ENCODE data around the gene RFXANK.
"Not testable (repeated sequence)": the region's sequence is repeated elsewhere in the genome, so short reads cannot be mapped to it uniquely, and the experiment has no call there.

RFXANK gene

DNA sequence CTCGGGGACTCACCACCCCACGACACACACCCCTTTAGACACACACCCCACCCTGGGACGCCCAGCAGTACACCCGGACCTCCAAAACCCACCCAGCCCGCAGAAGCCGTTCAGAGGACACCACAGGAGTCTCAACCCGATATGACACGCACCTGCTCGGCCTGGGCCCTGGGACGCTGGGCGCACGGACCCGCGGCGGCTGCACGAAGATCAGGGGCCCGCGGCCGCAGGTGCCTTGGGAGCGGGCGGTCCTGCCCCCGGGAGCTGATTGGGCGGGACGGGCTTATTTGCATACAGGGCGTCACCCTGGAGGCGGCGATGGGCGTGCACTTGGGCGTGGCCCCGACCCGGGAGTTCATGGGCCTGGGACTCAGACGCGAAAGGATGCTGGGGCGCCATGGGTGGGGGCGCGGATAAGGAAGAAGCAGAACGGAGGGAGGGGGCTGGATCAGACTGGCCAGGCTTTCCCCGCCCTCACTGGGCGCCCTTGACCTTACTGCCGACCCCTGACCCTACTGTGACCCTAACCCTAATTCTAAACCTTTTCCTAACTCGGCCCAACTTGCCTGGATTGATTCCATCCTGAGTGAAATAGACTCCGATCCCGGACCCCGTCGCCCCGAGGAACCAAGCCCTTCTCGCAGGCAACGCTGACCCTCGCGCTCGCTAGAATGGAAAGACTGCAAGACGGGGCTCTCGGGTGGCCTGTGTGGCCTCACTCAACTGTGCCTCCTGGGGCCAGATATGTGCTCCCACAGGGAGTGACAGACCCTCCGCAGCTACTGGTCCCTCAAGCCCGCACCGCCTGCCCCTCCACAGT, 21.8 kb upstream of the RFXANK start, which contains the start of gene MEF2B:
TSS of gene MEF2B (minus strand) at position 211 of the 820 bp plus-strand sequence. CDS start 19,528 bp downstream, outside the sequence.
- DNase-seq, result peak; percentile 71

DNA sequence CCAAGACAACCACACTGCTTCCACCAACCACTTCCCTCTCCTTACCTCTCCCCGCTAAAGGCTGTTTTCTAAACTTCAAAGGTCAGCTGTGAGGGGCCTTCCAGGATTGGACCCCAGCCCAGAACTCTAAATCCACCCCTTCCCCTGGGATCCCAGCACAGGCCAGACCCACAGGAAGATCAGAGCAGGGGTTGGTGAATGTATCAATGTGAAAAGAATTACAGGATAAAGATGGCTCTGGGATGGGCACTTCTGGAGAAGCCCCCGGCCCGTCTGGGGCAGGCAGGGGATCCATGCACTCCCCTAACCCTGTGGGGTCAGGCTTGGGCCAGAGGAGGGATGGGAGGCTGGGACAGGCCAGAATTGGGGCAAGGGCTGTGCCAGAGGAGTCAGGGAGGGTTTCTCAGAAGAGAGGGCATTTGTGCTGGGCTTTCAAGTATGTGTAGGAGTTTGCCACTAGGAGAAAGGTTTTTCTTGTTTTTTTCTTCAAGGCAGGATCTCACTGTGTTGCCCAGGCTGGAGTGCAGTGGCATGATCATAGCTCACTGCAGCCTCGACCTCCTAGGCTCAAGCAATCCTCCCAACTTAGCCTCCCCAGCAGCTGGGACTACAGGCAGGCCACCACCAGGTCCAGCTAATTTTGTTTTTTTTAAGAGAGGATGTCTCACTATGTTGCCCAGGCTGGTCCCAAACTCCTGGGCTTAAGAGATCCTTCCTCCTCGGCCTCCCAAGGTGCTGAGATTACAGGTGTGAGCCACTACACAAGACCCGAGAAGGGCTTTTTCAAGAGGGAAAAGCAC, 21.0 kb upstream of the RFXANK start:
- no peak for DNase-seq

DNA sequence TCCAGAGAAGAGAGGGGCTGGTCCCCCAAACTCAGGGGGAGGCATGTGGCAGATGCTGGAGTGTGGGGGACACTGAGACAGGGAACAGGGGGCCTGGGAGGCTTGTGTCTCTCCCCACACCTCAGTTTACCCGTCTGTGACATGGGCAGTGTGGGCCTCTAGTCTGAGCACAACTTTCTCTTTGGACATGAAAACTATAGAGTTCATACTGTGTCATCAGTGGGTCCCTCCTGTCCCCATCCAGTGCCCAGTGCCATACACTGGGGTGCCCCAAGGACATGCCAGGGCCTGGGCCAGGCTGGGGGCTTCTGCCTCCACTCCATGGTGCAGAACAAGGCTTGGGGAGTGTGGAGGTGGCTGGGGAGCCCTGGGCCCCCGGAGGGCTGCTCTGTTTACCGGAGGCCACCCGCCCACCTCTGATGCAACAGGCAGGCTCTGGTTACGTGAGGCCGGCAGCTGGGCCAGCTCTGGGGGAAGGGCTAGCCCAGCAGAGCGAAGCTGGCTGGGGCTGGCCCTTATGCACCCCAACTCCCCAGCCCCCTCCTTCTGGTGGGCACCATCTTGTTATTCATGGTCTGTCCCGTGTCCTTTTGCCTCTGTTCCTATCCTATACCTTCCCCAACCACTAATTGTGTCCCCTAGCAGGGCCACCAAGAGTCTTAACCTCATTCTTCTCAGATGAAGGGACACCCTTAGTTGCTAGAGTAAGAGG, 20.1 kb upstream of the RFXANK start:
- DNase-seq, result no peak

DNA sequence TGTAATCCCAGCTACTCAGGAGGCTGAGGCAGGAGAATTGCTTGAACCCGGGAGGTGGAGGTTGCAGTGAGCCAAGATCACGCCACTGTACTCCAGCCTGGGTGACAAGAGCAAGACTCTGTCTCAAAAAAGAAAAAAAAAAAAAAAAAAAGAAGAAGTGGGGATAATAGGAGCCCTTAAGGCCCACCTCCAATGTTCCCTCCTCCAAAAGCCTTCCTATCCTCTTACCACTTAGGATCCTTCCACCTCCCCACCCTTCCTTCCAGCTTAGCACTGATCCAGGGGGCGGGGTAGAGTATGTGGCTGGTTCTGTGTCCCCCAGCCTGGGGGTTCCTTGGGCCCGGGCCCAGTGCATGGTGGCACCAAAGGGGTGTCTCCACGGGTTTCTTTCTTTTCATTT, 18.8 kb upstream of the RFXANK start:
- not testable (repeated sequence) for DNase-seq

DNA sequence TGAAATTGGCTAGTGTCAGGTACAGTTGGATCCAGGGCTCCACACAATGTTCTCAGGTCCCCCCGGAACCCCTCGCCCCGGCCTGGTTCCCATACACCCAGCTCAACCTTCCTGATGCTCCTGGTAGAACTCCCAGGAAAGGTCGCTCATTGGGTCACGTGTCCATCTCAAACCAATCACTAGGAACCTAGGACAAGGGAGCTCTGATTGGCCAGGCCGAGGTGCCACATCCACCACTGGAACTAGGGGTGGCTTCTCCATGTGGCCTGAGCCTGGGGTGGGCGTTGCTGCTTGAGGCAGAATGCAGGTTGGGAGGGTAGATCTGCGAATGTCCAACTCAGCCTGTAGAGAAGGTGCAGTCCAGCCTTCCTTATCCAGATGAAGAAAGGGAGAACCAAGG, 15.1 kb upstream of the RFXANK start:
- no peak for DNase-seq

DNA sequence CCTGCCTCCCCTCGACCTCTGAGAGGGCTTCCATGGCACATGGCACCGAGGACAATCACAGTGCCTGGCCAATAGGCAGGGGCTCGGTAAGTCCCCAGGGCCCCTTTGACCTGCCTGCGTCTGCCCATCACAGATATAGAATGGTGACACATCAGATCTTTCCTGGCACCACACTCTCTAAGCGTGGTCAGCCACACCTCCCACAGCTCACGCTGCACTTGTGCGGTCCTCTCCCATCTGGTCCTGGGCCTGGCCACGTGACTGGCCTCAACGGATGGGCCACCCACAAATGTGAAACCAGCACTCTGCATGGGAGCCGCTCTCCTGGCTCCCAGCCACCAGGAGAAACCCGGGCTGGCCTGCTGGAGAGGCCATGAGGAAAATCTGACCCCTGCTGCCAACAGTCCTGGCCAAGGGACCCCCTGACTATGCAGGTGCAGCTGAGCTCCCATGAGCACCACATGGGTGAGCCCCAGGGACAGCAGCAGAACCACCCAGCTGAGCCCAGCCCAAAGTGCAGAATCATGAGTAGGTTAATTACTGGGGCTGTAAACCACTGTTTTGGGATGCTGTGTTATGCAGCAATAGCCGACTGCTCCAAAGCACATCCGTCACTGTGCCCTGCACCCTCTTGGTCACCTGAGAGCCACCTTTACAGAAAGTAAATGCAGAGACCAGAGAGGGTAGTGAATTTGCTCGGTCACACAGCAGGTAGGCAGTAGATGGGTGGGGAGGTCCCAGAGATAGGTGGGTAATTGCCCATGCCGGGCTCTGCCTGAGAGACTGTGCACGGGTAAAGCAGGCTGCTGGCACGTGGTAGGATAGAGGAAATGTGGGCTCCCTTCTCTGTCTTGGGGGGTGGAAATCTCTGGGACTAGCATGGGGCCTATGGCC, 12.3 kb upstream of the RFXANK start:
- no peak for DNase-seq

DNA sequence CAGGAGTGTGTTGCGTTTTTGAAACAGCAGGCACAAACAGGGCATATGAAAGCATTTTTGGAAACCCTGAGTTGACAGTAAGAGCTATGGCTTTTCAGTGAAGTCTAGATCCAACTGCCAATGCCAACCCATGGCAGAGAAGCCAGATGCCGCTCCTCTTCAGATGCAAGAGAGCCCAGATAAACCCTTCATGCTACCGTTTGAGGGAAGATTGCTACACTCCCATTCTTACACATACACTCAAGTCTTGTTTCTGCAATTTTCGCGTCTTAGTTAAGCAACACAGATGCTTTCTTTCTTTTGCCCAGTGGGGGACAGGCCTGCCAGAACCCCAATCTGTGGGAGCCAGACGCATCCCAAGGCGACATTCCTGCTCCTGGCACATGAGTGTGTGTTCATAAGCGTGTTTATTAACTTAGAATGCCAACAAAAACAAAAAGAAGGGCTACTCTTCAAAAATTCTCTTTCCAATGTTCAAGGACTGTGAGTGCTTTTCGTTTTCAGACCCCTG, 10.5 kb upstream of the RFXANK start:
- DNase-seq, result no peak

DNA sequence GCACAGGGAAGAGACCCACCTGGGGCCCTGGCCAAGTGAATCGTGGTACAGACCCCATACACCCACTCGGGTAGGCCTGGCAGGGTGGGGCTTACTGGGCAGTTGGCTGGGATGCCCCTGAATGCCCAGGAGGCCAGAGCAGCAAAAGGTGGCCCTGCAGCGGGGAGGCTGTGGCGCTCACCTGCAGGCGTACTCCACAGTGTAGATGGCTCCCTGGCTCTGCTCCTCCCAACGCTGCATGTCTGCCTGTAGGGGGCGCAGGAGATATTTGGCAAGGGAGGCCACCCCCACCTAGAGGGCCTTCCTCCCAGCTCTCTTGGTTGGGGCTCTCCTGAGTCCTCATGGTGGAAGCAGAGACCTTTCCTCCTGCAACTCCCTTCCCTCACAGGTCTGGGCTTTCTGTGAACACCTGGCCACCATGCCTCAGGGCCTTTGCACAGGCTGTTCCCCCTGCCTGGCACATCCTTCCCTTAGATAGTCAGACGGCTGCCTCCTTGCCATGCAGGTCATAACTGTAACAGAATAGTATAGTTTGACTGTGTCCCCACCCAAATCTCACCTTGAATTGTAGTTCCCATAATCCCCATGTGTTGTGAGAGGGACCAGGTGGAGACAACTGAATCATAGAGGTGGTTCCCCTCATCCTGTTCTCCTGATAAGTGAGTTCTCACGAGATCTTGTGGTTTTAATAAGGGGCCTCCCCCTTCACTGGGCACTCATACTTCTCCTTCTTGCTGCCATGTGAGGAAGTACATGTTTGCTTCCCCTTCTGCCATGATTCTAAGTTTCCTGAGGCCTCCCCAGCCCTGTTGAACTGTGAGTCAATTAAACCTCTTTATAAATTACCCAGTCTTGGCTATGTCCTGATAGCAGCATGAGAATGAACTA, 6.0 kb upstream of the RFXANK start:
- peak; percentile 64 for DNase-seq

DNA sequence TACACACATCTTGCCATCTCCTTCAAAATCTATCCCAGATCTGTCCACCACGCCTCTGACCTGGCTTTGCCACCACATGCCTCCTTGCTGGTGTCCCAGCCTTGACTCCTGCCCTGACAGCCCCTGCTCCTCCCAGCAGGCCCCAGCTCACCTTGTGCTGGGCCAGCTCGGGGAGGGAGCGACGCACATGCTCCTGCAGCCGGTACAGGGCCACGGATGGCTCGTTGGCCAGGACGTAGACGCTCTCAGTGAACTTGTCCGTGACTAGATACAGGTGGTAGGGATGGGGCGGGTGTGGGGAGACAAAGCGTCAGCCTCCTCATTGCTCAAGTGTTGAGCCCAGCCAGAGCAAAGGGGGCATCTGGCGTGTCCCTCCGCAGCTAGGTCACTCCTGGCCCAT, 5.3 kb upstream of the RFXANK start:
- no peak for DNase-seq

DNA sequence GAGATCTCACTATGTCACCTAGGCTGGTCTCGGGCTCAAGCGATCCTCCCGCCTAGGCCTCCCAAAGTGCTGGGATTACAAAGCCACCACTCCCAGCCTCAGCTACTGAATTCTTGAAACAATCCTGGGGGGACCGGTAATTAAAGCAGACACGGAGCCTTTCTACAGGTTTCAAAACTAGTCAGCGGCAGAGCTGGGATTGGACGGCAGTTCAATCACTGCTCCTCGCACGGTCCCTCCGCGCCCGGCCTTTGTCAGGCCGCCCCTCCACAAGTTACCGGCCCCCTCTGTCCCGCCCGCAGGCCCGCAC, 335 bp upstream of the RFXANK start:
- no peak for DNase-seq

DNA sequence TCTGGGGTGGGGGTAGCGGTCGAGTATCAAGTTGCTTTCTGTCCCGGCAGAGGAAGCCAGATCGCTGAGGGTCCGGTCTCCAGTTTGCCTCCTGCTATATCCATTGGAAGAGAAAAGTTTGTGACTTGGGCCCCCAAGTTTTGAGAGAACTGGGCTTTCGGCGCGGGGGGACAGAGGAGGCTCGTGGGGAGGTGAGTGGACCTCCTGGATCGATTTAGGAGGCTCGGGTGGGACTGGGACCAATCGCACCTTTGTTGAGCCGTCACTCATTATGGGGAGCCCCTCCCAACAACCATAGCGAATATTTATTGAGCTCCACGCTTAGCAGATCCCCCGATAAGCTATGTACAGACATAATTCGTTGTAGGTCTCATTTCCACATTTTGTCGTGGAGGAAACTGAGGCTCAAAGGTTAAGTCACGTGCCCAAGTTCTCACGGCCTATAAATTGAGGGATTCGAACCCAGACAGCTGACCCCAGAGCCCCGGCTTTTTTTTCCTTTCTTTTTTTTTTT, 909 bp downstream of the RFXANK start:
- DNase-seq, result no peak

DNA sequence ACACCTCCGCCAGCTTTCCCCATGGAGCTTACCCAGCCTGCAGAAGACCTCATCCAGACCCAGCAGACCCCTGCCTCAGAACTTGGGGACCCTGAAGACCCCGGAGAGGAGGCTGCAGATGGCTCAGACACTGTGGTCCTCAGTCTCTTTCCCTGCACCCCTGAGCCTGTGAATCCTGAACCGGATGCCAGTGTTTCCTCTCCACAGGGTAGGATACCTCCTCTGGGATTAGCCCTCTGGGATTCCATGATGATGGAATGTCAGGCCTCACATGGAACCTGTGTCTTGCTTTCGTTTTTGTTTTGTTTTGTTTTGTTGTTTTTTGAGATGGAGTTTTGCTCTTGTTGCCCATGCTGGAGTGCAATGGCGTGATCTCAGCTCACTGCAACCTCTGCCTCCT, 1.9 kb downstream of the RFXANK start:
- DNase-seq, result no peak

DNA sequence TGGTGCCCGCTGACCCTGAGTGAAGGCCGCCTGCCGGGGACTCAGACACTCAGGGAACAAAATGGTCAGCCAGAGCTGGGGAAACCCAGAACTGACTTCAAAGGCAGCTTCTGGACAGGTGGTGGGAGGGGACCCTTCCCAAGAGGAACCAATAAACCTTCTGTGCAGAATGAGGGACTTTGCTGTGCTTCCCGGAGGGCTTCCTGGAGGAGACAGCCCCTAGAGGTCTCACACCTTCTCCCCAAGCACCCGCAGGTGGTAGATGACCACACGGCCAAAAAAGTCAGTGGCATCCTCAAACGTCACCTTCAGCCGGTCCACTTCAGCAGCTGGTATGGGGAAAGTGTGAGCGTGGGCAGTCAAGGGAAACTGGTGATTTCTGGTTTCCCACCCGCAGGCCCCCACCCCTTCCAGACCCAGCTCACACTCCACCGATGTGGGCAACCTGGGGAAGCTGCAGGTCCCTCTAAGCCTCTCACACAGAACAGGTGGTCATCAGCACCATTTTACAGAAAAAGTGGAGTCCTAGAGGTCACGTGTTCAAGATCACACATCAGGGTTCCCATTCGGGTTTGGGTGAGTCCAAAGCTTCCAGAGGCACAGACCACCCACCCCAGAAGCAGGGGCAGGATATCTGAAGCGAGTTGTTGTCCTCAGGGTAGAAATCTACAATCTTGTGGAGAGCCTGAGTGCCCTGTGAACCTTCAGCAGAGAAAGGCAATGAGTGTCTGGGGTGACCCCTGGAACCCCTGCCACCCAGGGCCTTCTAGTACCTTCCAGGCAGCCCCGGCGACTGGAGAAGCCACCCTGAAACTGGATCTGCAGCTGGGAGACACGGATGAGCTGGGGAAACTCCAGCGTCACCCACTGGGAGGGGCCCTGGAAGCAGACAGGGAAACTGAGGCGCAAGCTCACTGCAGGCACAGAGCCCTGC, 9.9 kb downstream of the RFXANK start:
- DNase-seq, result no peak

DNA sequence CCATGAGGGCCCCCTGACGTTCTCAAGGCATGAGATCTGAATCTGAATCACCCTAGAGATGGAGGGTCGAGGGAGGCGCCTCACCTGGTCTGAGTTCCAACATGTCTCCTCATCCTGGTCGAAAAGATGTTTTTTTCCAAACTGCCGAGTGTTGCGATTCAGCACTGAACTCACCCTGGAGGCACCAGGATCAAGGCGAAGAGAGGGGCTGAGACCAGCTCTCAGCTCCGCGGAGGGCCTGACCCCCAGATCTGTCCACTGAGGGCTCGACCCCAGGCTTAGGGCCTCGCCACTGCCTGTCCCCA, 10.6 kb downstream of the RFXANK start:
- no peak for DNase-seq

DNA sequence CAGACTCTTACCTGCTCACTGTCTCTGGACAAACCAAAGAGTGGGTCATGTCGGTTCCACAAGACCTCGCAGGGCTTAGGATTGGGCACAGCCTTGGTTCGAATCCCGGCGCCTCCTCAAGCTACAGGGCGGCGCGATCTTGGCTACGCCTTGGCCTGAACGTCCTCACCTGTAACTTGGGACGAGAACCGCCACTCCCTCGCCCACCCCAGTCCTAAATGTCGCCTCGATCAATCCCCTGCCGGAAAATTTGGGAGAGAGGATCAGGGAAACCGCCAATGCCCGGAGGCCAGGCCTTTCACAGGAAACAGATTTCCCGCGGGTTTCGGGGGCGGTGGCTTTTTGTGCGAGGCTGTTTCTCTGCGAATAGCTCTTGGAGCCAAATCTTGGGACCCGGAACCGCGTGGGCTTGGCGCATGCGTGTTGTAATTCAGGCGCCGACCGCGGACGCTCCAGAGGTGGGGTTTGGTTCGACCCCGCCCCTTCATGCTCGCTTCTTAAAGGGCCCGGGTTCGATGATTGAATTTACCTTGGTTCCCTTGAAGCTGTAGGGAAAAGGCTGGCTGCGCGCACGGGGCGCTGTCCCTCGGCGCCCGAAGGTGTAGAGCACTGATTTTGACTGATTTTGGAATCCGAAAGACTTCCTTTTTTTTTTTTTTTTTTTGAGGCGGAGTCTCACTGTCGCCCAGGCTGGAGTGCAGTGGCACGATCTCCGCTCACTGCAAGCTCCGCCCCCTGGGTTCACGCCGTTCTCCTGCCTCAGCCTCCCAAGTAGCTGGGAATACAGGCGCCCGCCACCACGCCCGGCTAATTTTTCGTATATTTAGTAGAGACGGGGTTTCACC, 11.2 kb downstream of the RFXANK start, which contains the start of gene NR2C2AP:
TSS of gene NR2C2AP (minus strand) at position 403 of the 845 bp plus-strand sequence. CDS start at position 49, 354 bp downstream.
- DNase-seq, result peak; percentile 93

DNA sequence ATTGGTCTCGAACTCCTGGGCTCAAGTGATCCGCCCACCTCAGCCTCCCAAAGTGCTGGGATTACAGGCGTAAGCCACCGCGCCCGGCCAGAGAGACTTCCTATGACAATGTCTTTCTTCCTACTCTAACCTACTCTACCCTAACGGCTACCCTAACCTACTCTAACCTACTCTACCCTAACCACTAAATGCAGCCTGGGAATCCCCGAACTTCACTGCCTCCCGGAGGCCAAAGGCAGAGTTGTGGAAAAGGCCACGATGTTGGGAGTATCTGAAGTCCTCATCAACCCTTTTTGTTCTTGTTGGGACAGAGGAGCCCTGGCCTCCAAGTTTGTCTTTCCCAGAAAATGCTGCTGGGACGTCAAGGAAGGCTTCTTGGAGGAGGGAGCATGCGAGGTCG, 12.1 kb downstream of the RFXANK start:
- no peak for DNase-seq

DNA sequence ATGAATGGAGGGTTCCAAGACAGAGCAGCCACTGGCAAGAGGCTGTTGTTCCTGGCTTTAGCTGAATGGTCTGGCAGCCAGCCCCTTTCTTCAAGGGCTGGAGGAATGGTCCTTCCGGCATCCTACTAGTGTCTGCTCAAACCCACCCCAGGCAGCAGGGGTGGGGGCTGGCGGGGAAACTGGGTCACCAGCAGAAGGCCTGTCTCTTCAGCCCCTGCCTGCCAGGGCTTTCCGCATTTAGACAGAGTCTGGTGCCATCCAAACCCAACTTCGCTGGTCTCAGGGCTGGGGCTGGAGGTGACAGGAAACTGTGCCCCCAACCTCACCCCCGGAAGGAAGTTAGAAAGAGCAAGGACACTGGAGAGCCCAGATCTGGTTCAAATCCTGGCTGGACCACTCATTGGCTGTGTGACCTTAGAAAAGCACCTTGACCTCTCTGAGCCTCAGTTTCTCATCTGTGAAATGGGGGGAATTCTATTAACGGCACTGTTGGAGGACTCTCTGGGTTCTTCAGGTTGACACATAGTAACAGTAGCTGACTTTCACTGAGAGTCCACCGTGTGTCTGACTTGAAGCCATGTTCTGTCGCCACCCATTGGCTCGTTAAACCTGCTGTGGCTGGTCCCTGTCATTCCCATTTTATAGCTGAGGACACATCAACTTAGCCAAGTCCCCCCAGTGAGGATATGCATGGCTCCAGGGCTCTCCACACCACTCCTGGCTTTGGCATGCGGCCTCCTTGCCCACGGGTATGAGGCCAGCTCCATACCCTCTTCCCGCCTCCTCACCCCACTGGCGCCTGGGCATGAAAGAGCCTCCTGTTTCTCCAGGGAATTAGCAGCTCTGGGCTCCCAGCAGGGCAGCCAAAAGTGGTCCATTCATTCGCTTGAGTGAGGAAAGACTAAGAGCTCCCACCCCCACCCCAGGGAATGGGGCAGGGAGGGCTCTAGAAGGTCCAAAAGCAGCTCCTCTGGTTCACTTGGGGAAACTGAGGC, 13.7 kb downstream of the RFXANK start:
- no peak for DNase-seq

DNA sequence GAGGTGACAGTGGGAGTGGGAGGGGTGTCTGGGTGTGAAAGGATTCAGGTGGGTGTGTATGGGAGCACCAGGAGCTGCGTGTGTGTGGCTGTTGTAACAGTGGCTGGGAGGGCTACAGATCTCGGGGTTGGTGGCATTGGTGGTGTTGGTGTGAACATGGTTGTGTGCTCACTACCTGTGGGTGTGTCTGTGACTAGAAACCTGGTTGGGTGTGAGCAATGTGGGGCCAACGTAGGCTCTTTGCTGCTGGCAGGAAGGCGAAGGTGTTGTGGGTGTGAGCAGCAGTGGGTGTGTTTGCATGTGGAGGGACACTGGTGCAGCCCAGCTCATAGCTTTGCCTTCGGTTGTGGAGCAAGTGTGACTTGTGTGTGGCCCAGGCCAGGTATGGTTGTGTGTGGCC, 14.9 kb downstream of the RFXANK start:
- no peak for DNase-seq

Measured in activated CD8-positive, alpha-beta memory T cell treated with anti-CD3 and anti-CD28 coated beads, Interleukin-2, amount 50 U/mL, for 4 hours (primary cell).